Measurements from ENCODE around the gene COX14.

COX14 gene

GRCh38 chr12:50099302-50100008, 12.6 kb upstream of the COX14 start:
- H3K79me1 ChIP-seq (ENCODE audit: low read length), result no peaks in the 10 kb centered on the region
- H2AK5ac ChIP-seq (ENCODE audit: low read length), result no peak overlapping the region
- H3K18ac ChIP-seq (ENCODE audit: low read length), result no peak overlapping the region
- no peak overlapping the region for H2BK12ac ChIP-seq (ENCODE audit: low read length)
- H3K4ac ChIP-seq (ENCODE audit: low read depth, low read length), result no peak overlapping the region
- no peak overlapping the region for H2BK120ac ChIP-seq (ENCODE audit: insufficient read depth, low read length, poor library complexity)
- H3K4me3 ChIP-seq (ENCODE audit: low read depth, low read length), result no peak overlapping the region
- H2BK5ac ChIP-seq (ENCODE audit: low read depth, low read length, poor library complexity), result no peak overlapping the region
- H3K14ac ChIP-seq (ENCODE audit: low read length), result no peak overlapping the region
- DNase-seq, result no peak
- H3K4me1 ChIP-seq (ENCODE audit: control insufficient read depth in 1 of 2, insufficient read depth in 2 of 2, low read length in 2 of 2), result no peaks in the 10 kb centered on the region
- H3K23ac ChIP-seq (ENCODE audit: low read length), result no peak overlapping the region
- H3K9ac ChIP-seq (ENCODE audit: low read length), result no peak overlapping the region
- H3K4me2 ChIP-seq (ENCODE audit: low read length), result no peak overlapping the region
- H2AFZ ChIP-seq (ENCODE audit: insufficient read depth, low read length, poor library complexity), result no peak overlapping the region
- no peaks in the 10 kb centered on the region for H3K9me3 ChIP-seq (ENCODE audit: insufficient read depth, low read depth, low read length)
- peaks cover 38 to 57% of the 10 kb centered on the region in 2 experiments for H3K36me3 ChIP-seq (ENCODE audit: control insufficient read depth in 1 of 2, insufficient read depth in 2 of 2, low read length in 2 of 2)
- H4K91ac ChIP-seq (ENCODE audit: low read depth, low read length), result no peak overlapping the region
- no peaks in the 10 kb centered on the region for H3K79me2 ChIP-seq (ENCODE audit: control insufficient read depth, insufficient read depth, low read length, poor library complexity)
- H3K27me3 ChIP-seq (ENCODE audit: insufficient read depth, low read length), result no peaks in the 10 kb centered on the region
- H3K27ac ChIP-seq (ENCODE audit: low read depth, low read length), result no peak overlapping the region
- no peak overlapping the region for H4K8ac ChIP-seq (ENCODE audit: low read depth, low read length)
- H4K12ac ChIP-seq (ENCODE audit: low read depth, low read length), result no peak overlapping the region
- no CpG with 5 or more reads among the region's 5 CpGs for WGBS (ENCODE audit: extremely low coverage, insufficient coverage, insufficient read length)

- no peak overlapping the region for H3K4me3 ChIP-seq (ENCODE audit: low read depth, low read length)
- no peak overlapping the region for H4K8ac ChIP-seq (ENCODE audit: low read depth, low read length)
- no peaks in the 10 kb centered on the region for H3K27me3 ChIP-seq (ENCODE audit: insufficient read depth, low read length)
- H3K14ac ChIP-seq (ENCODE audit: low read length), result no peak overlapping the region
- no peak overlapping the region for H2BK120ac ChIP-seq (ENCODE audit: insufficient read depth, low read length, poor library complexity)
- no peak overlapping the region for H2BK5ac ChIP-seq (ENCODE audit: low read depth, low read length, poor library complexity)
- WGBS (ENCODE audit: extremely low coverage, insufficient coverage, insufficient read length), result no CpG with 5 or more reads among the region's 3 CpGs
- no peak overlapping the region for H2AK5ac ChIP-seq (ENCODE audit: low read length)
- H3K4me2 ChIP-seq (ENCODE audit: low read length), result no peak overlapping the region
- H2AFZ ChIP-seq (ENCODE audit: insufficient read depth, low read length, poor library complexity), result no peak overlapping the region
- H3K36me3 ChIP-seq (ENCODE audit: control insufficient read depth in 1 of 2, insufficient read depth in 2 of 2, low read length in 2 of 2), result peaks cover 32 to 48% of the 10 kb centered on the region in 2 experiments
- no peak for DNase-seq
- H3K18ac ChIP-seq (ENCODE audit: low read length), result no peak overlapping the region
- H3K23ac ChIP-seq (ENCODE audit: low read length), result no peak overlapping the region
- no peak overlapping the region for H3K9ac ChIP-seq (ENCODE audit: low read length)
- no peaks in the 10 kb centered on the region for H3K9me3 ChIP-seq (ENCODE audit: insufficient read depth, low read depth, low read length)
- no peak overlapping the region for H2BK12ac ChIP-seq (ENCODE audit: low read length)
- no peaks in the 10 kb centered on the region for H3K79me2 ChIP-seq (ENCODE audit: control insufficient read depth, insufficient read depth, low read length, poor library complexity)
- H4K12ac ChIP-seq (ENCODE audit: low read depth, low read length), result no peak overlapping the region
- no peak overlapping the region for H4K91ac ChIP-seq (ENCODE audit: low read depth, low read length)
- H3K79me1 ChIP-seq (ENCODE audit: low read length), result no peaks in the 10 kb centered on the region
- H3K27ac ChIP-seq (ENCODE audit: low read depth, low read length), result no peak overlapping the region
- H3K4ac ChIP-seq (ENCODE audit: low read depth, low read length), result no peak overlapping the region
- no peaks in the 10 kb centered on the region for H3K4me1 ChIP-seq (ENCODE audit: control insufficient read depth in 1 of 2, insufficient read depth in 2 of 2, low read length in 2 of 2)
These were observed 11.5 kb upstream of the COX14 start for GRCh38 chr12:50100561-50100960.

GRCh38 chr12:50101663-50102062, 10.4 kb upstream of the COX14 start:
- Histone ChIP-seq H3K27ac (ENCODE audit: low read depth, low read length) (no peak overlapping the region), H2BK120ac (ENCODE audit: insufficient read depth, low read length, poor library complexity) (no peak overlapping the region), H3K4me3 (ENCODE audit: low read depth, low read length) (no peak overlapping the region), H3K4ac (ENCODE audit: low read depth, low read length) (no peak overlapping the region), H4K91ac (ENCODE audit: low read depth, low read length) (no peak overlapping the region), H2AFZ (ENCODE audit: insufficient read depth, low read length, poor library complexity) (no peak overlapping the region), H2BK12ac (ENCODE audit: low read length) (no peak overlapping the region), H2AK5ac (ENCODE audit: low read length) (no peak overlapping the region), H3K79me2 (ENCODE audit: control insufficient read depth, insufficient read depth, low read length, poor library complexity) (no peaks in the 10 kb centered on the region), H3K27me3 (ENCODE audit: insufficient read depth, low read length) (no peaks in the 10 kb centered on the region), H3K14ac (ENCODE audit: low read length) (no peak overlapping the region), H4K12ac (ENCODE audit: low read depth, low read length) (no peak overlapping the region), H3K9ac (ENCODE audit: low read length) (no peak overlapping the region), H3K79me1 (ENCODE audit: low read length) (no peaks in the 10 kb centered on the region), H3K23ac (ENCODE audit: low read length) (no peak overlapping the region), H3K9me3 (ENCODE audit: insufficient read depth, low read depth, low read length) (no peaks in the 10 kb centered on the region), H4K8ac (ENCODE audit: low read depth, low read length) (no peak overlapping the region), H3K4me2 (ENCODE audit: low read length) (no peak overlapping the region), H3K4me1 (ENCODE audit: control insufficient read depth in 1 of 2, insufficient read depth in 2 of 2, low read length in 2 of 2) (no peaks in the 10 kb centered on the region), H3K18ac (ENCODE audit: low read length) (no peak overlapping the region), H3K36me3 (ENCODE audit: control insufficient read depth in 1 of 2, insufficient read depth in 2 of 2, low read length in 2 of 2) (peaks cover 29 to 37% of the 10 kb centered on the region in 2 experiments), H2BK5ac (ENCODE audit: low read depth, low read length, poor library complexity) (no peak overlapping the region)
- DNase-seq, result peak; percentile 9 to 55
- WGBS (ENCODE audit: extremely low coverage, insufficient coverage, insufficient read length), result no CpG with 5 or more reads among the region's 3 CpGs

GRCh38 chr12:50102131-50102531, 9.9 kb upstream of the COX14 start:
- Histone ChIP-seq H2AFZ (ENCODE audit: insufficient read depth, low read length, poor library complexity) (no peak overlapping the region), H3K79me2 (ENCODE audit: control insufficient read depth, insufficient read depth, low read length, poor library complexity) (no peaks in the 10 kb centered on the region), H3K4me2 (ENCODE audit: low read length) (no peak overlapping the region), H3K4me1 (ENCODE audit: control insufficient read depth in 1 of 2, insufficient read depth in 2 of 2, low read length in 2 of 2) (no peaks in the 10 kb centered on the region), H3K4ac (ENCODE audit: low read depth, low read length) (no peak overlapping the region), H2BK12ac (ENCODE audit: low read length) (no peak overlapping the region), H3K79me1 (ENCODE audit: low read length) (no peaks in the 10 kb centered on the region), H3K18ac (ENCODE audit: low read length) (no peak overlapping the region), H3K23ac (ENCODE audit: low read length) (no peak overlapping the region), H3K9me3 (ENCODE audit: insufficient read depth, low read depth, low read length) (no peaks in the 10 kb centered on the region), H4K91ac (ENCODE audit: low read depth, low read length) (no peak overlapping the region), H4K8ac (ENCODE audit: low read depth, low read length) (no peak overlapping the region), H3K27me3 (ENCODE audit: insufficient read depth, low read length) (no peaks in the 10 kb centered on the region), H4K12ac (ENCODE audit: low read depth, low read length) (no peak overlapping the region), H2BK5ac (ENCODE audit: low read depth, low read length, poor library complexity) (no peak overlapping the region), H3K36me3 (ENCODE audit: control insufficient read depth in 1 of 2, insufficient read depth in 2 of 2, low read length in 2 of 2) (peaks cover 26 to 32% of the 10 kb centered on the region in 2 experiments), H2BK120ac (ENCODE audit: insufficient read depth, low read length, poor library complexity) (no peak overlapping the region), H3K4me3 (ENCODE audit: low read depth, low read length) (no peak overlapping the region), H2AK5ac (ENCODE audit: low read length) (no peak overlapping the region), H3K9ac (ENCODE audit: low read length) (no peak overlapping the region), H3K14ac (ENCODE audit: low read length) (no peak overlapping the region), H3K27ac (ENCODE audit: low read depth, low read length) (no peak overlapping the region)
- no CpG with 5 or more reads among the region's 2 CpGs for WGBS (ENCODE audit: extremely low coverage, insufficient coverage, insufficient read length)
- DNase-seq, result no peak
